H1 (cell line): ENCODE data around the gene CGN. TPM values are rescaled to one million over a fixed set of nuclear protein-coding genes. Genes with fewer than 3 reads are reported as not detected.

ENCODE experiments used
- CTCF ChIA-PET: fragments of 300-600 bp; sonication (Branson Sonifier 250); formaldehyde crosslinking; loops from one replicate; lab custom pipeline; 2021; ENCODE audit not compliant: partially characterized antibody; lab: Charles Lee
- POLR2A ChIA-PET: fragments of 300-600 bp; sonication (Branson Sonifier 250); formaldehyde crosslinking; loops from one replicate; lab custom pipeline; 2021; ENCODE audit warnings: inconsistent platforms; ENCODE audit not compliant: partially characterized antibody; lab: Charles Lee
- DNase-seq, 2 experiments: peaks; one replicate each; pipeline versions ENCODE4 v3.0.0 to v3.0.0-alpha.2; 2010 to 2022; ENCODE audit warnings: low spot score in 2 of 2, low read depth in 1 of 2, mixed read lengths in 1 of 2
- FAIRE-seq: peaks from 2 replicates; lab custom pipeline; 2011; peaks lifted over from hg19 to GRCh38; lab: Jason Lieb, UNC
- H2AFZ ChIP-seq: 2 replicates; pipeline ENCODE4 v1.8.1; 2012; ENCODE audit warnings: low read length, inconsistent platforms
- H2AK5ac ChIP-seq: 2 replicates; pipeline ENCODE4 v1.6.1; 2013; ENCODE audit warnings: low read depth, low read length
- H2BK120ac ChIP-seq: replicated peaks from 2 replicates; pipeline ENCODE3; 2013; ENCODE audit warnings: low read depth, low read length, inconsistent platforms
- H2BK12ac ChIP-seq: 2 replicates; pipeline ENCODE4 v1.6.1; 2013; ENCODE audit warnings: low read depth, low read length
- H2BK15ac ChIP-seq: 2 replicates; pipeline ENCODE4 v1.6.1; 2013; ENCODE audit warnings: low read length
- H2BK20ac ChIP-seq: 2 replicates; pipeline ENCODE4 v1.6.1; 2013; ENCODE audit warnings: low read length
- H2BK5ac ChIP-seq: 2 replicates; pipeline ENCODE4 v1.6.1; 2013; ENCODE audit warnings: low read depth, low read length
- H3K14ac ChIP-seq: 2 replicates; pipeline ENCODE4 v1.6.1; 2013; ENCODE audit warnings: inconsistent platforms; ENCODE audit not compliant: insufficient read length
- H3K18ac ChIP-seq: 2 replicates; pipeline ENCODE4 v1.6.1; 2013; ENCODE audit warnings: low read length; ENCODE audit errors: extremely low read depth
- H3K23ac ChIP-seq: 2 replicates; pipeline ENCODE4 v1.6.1; 2013; ENCODE audit warnings: inconsistent platforms; ENCODE audit not compliant: insufficient read length
- H3K23me2 ChIP-seq: 2 replicates; pipeline ENCODE4 v1.6.1; 2013; ENCODE audit warnings: low read depth, low read length
- H3K27ac ChIP-seq: 2 replicates; pipeline ENCODE4 v1.6.1; 2011; ENCODE audit warnings: low read depth, low read length, inconsistent platforms
- H3K27me3 ChIP-seq, 4 experiments: replicated peaks in 1 of 4; 1 replicate in 1 of 4; 2 replicates in 3 of 4; pipeline versions ENCODE4 v1.6.1 to v1.8.1; 2011 to 2013; ENCODE audit warnings: low read length in 3 of 4, mild to moderate bottlenecking in 3 of 4, inconsistent platforms in 2 of 4, mixed read lengths in 2 of 4, moderate library complexity in 1 of 4; ENCODE audit not compliant: control insufficient read depth in 3 of 4, insufficient read depth in 3 of 4; ENCODE audit errors: extremely low read depth in 1 of 4
- H3K36me3 ChIP-seq, 4 experiments: 2 replicates each; pipeline versions ENCODE4 v1.6.1 to v1.8.1; 2011 to 2013; ENCODE audit warnings: mild to moderate bottlenecking in 4 of 4, low read length in 3 of 4, moderate library complexity in 2 of 4, control low read depth in 1 of 4, inconsistent platforms in 1 of 4; ENCODE audit not compliant: insufficient read depth in 4 of 4, control insufficient read depth in 2 of 4
- H3K4ac ChIP-seq: replicated peaks from 2 replicates; pipeline ENCODE3; 2013; ENCODE audit warnings: low read length, low read depth, mixed read lengths, inconsistent platforms; ENCODE audit not compliant: insufficient read length
- H3K4me1 ChIP-seq, 4 experiments: replicated peaks in 1 of 4; 1 replicate in 1 of 4; 2 replicates in 3 of 4; pipeline versions ENCODE4 v1.6.1 to v1.8.1; 2011 to 2013; ENCODE audit warnings: low read length in 3 of 4, inconsistent platforms in 2 of 4, mixed read lengths in 1 of 4; ENCODE audit not compliant: insufficient read depth in 4 of 4, control insufficient read depth in 3 of 4
- H3K4me2 ChIP-seq, 2 experiments: 2 replicates each; pipeline versions ENCODE4 v1.6.1 to v1.8.1; 2011 to 2013; ENCODE audit warnings: low read depth in 2 of 2, low read length in 2 of 2, control low read depth in 1 of 2, inconsistent platforms in 1 of 2, mild to moderate bottlenecking in 1 of 2; ENCODE audit not compliant: insufficient read depth in 1 of 2
- H3K4me3 ChIP-seq, 4 experiments: fragments of 200-600, 300-600 bp in 1 of 4; sonication (generic), shearing (Covaris generic), sonication (Bioruptor Twin) in 1 of 4; 2 replicates each; pipeline versions ENCODE4 v1.5.1 to v1.8.1; 2011 to 2016; ENCODE audit warnings: low read length in 4 of 4, low read depth in 3 of 4, control low read depth in 2 of 4, inconsistent platforms in 2 of 4, mild to moderate bottlenecking in 2 of 4, mixed read lengths in 1 of 4, moderate library complexity in 1 of 4; ENCODE audit not compliant: insufficient read depth in 2 of 4; ENCODE audit errors: extremely low read depth in 1 of 4
- H3K56ac ChIP-seq: replicated peaks from 2 replicates; pipeline ENCODE3; 2013; ENCODE audit warnings: low read depth, mild to moderate bottlenecking, mixed read lengths, low read length, inconsistent platforms; ENCODE audit not compliant: insufficient read length
- H3K79me1 ChIP-seq: 2 replicates; pipeline ENCODE4 v1.6.1; 2013; ENCODE audit warnings: low read depth, low read length, control low read depth
- H3K79me2 ChIP-seq, 2 experiments: 2 replicates each; pipeline versions ENCODE4 v1.6.1 to v1.8.1; 2012 to 2013; ENCODE audit warnings: low read length in 2 of 2, mild to moderate bottlenecking in 2 of 2, inconsistent platforms in 1 of 2; ENCODE audit not compliant: insufficient read depth in 2 of 2, control insufficient read depth in 1 of 2
- H3K9ac ChIP-seq, 4 experiments: replicated peaks in 1 of 4; 1 replicate in 1 of 4; 2 replicates in 3 of 4; pipeline versions ENCODE4 v1.6.1 to v1.8.1; 2011 to 2013; ENCODE audit warnings: low read depth in 3 of 4, low read length in 3 of 4, control low read depth in 2 of 4, mild to moderate bottlenecking in 2 of 4, moderate library complexity in 2 of 4, inconsistent platforms in 1 of 4; ENCODE audit errors: extremely low read depth in 1 of 4
- H3K9me3 ChIP-seq, 2 experiments: 2 replicates each; pipeline versions ENCODE4 v1.6.1 to v1.8.1; 2012 to 2013; ENCODE audit warnings: mild to moderate bottlenecking in 2 of 2, moderate library complexity in 2 of 2, control low read depth in 1 of 2, inconsistent platforms in 1 of 2, low read depth in 1 of 2, low read length in 1 of 2, mixed read lengths in 1 of 2; ENCODE audit not compliant: insufficient read depth in 2 of 2
- H4K20me1 ChIP-seq, 2 experiments: replicated peaks in 1 of 2; 2 replicates each; pipeline versions ENCODE3 to v1.8.1; 2011 to 2013; ENCODE audit warnings: inconsistent platforms in 2 of 2, low read length in 2 of 2, mild to moderate bottlenecking in 1 of 2; ENCODE audit not compliant: insufficient read depth in 2 of 2, control insufficient read depth in 1 of 2
- H4K5ac ChIP-seq: 2 replicates; pipeline ENCODE4 v1.6.1; 2013; ENCODE audit warnings: low read length, low read depth, mixed read lengths, inconsistent platforms; ENCODE audit not compliant: insufficient read length
- H4K8ac ChIP-seq: 2 replicates; pipeline ENCODE4 v1.8.0; 2013; ENCODE audit warnings: mild to moderate bottlenecking, moderate library complexity, low read length, inconsistent platforms; ENCODE audit not compliant: insufficient read depth; ENCODE audit errors: extremely low read depth
- H4K91ac ChIP-seq: replicated peaks from 2 replicates; pipeline ENCODE3; 2013; ENCODE audit warnings: low read length, mixed read lengths, inconsistent platforms; ENCODE audit not compliant: insufficient read length
- ASH2L ChIP-seq: fragments of 200-600, 300-600 bp; sonication (generic); IDR thresholded peaks from one replicate; pipeline ENCODE4 v1.7.1; 2017; ENCODE audit warnings: low read length
- BCL11A ChIP-seq, 2 experiments: IDR thresholded peaks; one replicate each; pipeline ENCODE4 v1.6.1; 2011; ENCODE audit warnings: low read depth in 2 of 2, low read length in 2 of 2, mild to moderate bottlenecking in 2 of 2
- BRCA1 ChIP-seq: IDR thresholded peaks from 2 replicates; pipeline ENCODE4 v1.6.1; 2012; ENCODE audit warnings: low read depth, low read length, improper control_type of control experiment
- CTBP2 ChIP-seq: IDR thresholded peaks from 2 replicates; pipeline ENCODE4 v1.7.0; 2011; ENCODE audit warnings: borderline replicate concordance, mild to moderate bottlenecking, moderate library complexity, mixed read lengths, low read length; ENCODE audit not compliant: insufficient read depth, insufficient read length
- CTCF ChIP-seq, 3 experiments: IDR thresholded peaks; 1 replicate in 2 of 3; 2 replicates in 1 of 3; pipeline versions ENCODE4 v1.5.1 to v1.6.1; 2011; ENCODE audit warnings: low read length in 3 of 3, mild to moderate bottlenecking in 3 of 3, inconsistent platforms in 2 of 3, low read depth in 1 of 3, moderate library complexity in 1 of 3; ENCODE audit not compliant: insufficient read depth in 1 of 3; ENCODE audit errors: control extremely low read depth in 1 of 3
- JUND ChIP-seq: IDR thresholded peaks from 2 replicates; pipeline ENCODE4 v1.6.1; 2011; ENCODE audit warnings: mild to moderate bottlenecking, improper control_type of control experiment, low read length
- KDM4A ChIP-seq: IDR thresholded peaks from one replicate; pipeline ENCODE4 v1.7.1; 2012; ENCODE audit warnings: low read depth, mild to moderate bottlenecking, moderate library complexity, low read length, inconsistent platforms; ENCODE audit not compliant: severe bottlenecking
- RBBP5 ChIP-seq: IDR thresholded peaks from 2 replicates; pipeline ENCODE4 v1.7.1; 2012; ENCODE audit warnings: low read depth, mild to moderate bottlenecking, inconsistent platforms, low read length, moderate library complexity, borderline replicate concordance
- SIN3A ChIP-seq, 2 experiments: IDR thresholded peaks in 1 of 2; conservative IDR thresholded peaks in 1 of 2; 2 replicates each; pipeline ENCODE4 v1.6.1; 2011 to 2012; ENCODE audit warnings: low read length in 2 of 2, improper control_type of control experiment in 1 of 2, low read depth in 1 of 2, mild to moderate bottlenecking in 1 of 2
- SP4 ChIP-seq: IDR thresholded peaks from 2 replicates; pipeline ENCODE4 v1.6.1; 2012; ENCODE audit warnings: low read length, inconsistent platforms
- TAF7 ChIP-seq: optimal IDR thresholded peaks from 2 replicates; pipeline ENCODE3; 2011; ENCODE audit warnings: low read depth, mild to moderate bottlenecking, inconsistent platforms, low read length, moderate library complexity, borderline replicate concordance
- WGBS, 2 experiments: shearing (Covaris generic) in 1 of 2; methylation state at CpG; one replicate each; pipeline versions ENCODE4 v1.1.6 to v1.1.7; 2013 to 2015; ENCODE audit warnings: low lambda C conversion rate in 2 of 2, mixed read lengths in 2 of 2, inconsistent platforms in 1 of 2, low coverage in 1 of 2, missing lambda C conversion rate in 1 of 2; ENCODE audit not compliant: insufficient replicate concordance in 2 of 2, insufficient coverage in 1 of 2, insufficient read length in 1 of 2; ENCODE audit errors: extremely low coverage in 1 of 2, missing lambda C conversion rate in 1 of 2; 5-methylcytosine and 5-hydroxymethylcytosine counted together
- polyA plus RNA-seq, 7 experiments: library from polyadenylated mRNA; depleted of rRNA in 3 of 7; stranded (reverse) in 5 of 7; unstranded in 2 of 7; fragments of >200 nt in 5 of 7; fragments of 200-250 nt in 2 of 7; gene quantifications; 1 replicate in 5 of 7; 2 replicates in 1 of 7; 4 replicates in 1 of 7; pipeline versions ENCODE4 v1.2.1 to v1.2.3, GENCODE V29; 2011 to 2013; ENCODE audit warnings: missing spikeins in 2 of 7, mixed read lengths in 2 of 7
- total RNA-seq: library from RNA; stranded (reverse); fragmentation: NEBNext Ultra II Directional; extraction: Animal tissue kit (Norgen Biotek cat#: 25700); gene quantifications from 2 replicates; pipeline ENCODE4 v1.2.1, GENCODE V29; 2021

The CGN gene
- total and polyA plus RNA-seq, 2 of the 8 experiments (the other 6 are each of a cell fraction or from before 2014, with no cell fraction given): 15.9 to 52.7 TPM

- no peak overlapping the region for H2BK20ac ChIP-seq
- no peak overlapping the region for H3K4me3 ChIP-seq
- no peaks in the 10 kb centered on the region for H3K23me2 ChIP-seq
- no peak overlapping the region for H3K18ac ChIP-seq
- no peak for FAIRE-seq
- no peak overlapping the region for H3K23ac ChIP-seq
- H3K36me3 ChIP-seq: peaks cover 16 to 45% (median 29%) of the 10 kb centered on the region in 4 experiments; a peak in 6 of 8 replicates
- H3K9ac ChIP-seq: no peak overlapping the region
- no peak overlapping the region for H3K14ac ChIP-seq
- peaks cover 2% of the 10 kb centered on the region; the same call in 1 of the 2 replicates for H3K79me1 ChIP-seq
- POLR2A ChIA-PET: interaction anchor here (0.7 to 18.0 kb wide), 3 partner anchors 10 to 86 kb away, joined by 3 to 283 read pairs (median 38); partner anchors contain the start of genes CGN and TUFT1
- H3K4me2 ChIP-seq: no peak overlapping the region
- no peak overlapping the region for H2BK12ac ChIP-seq
- no peaks in the 10 kb centered on the region for H4K20me1 ChIP-seq
- no peak overlapping the region for H4K5ac ChIP-seq
- H3K4me1 ChIP-seq: no peaks in the 10 kb centered on the region
- H3K9me3 ChIP-seq: no peaks in the 10 kb centered on the region
- no peak overlapping the region for H2AFZ ChIP-seq
- no peak overlapping the region for H4K91ac ChIP-seq
- H3K56ac ChIP-seq: no peak overlapping the region
- H2BK15ac ChIP-seq: no peak overlapping the region
- H2BK5ac ChIP-seq: no peak overlapping the region
- no peaks in the 10 kb centered on the region for H3K27me3 ChIP-seq
- H4K8ac ChIP-seq: no peak overlapping the region
- H2BK120ac ChIP-seq: no peak overlapping the region
- no peak for DNase-seq
- no peak overlapping the region for H3K4ac ChIP-seq
- no peak overlapping the region for H3K27ac ChIP-seq
- H2AK5ac ChIP-seq: no peak overlapping the region
- H3K79me2 ChIP-seq: no peaks in the 10 kb centered on the region
- CTCF ChIA-PET: interaction anchor here (1.0 to 8.8 kb wide), 2 partner anchors 9 to 86 kb away, joined by 3 to 54 read pairs; no protein-coding TSS in a partner anchor
- WGBS, 2 experiments: 85% methylated on average over 8 of the region's 11 CpGs; no CpG with 5 or more reads in 1 of the 2 experiments
- TF ChIP-seq BCL11A (IDR thresholded peaks at IDR 0.05; ENCODE audit: low read depth in 2 of 2, low read length in 2 of 2) (no peak), SIN3A (conservative IDR thresholded peaks at IDR 0.05 in 1 of 2, IDR thresholded peaks at IDR 0.05 in 1 of 2; ENCODE audit: low read depth in 1 of 2, low read length in 2 of 2) (no peak), SP4 (no peak), KDM4A (no peak), TAF7 (no peak), ASH2L (no peak), BRCA1 (no peak), RBBP5 (no peak), JUND (no peak), CTBP2 (no peak), CTCF (IDR thresholded peaks at IDR 0.05; ENCODE audit: control extremely low read depth in 1 of 3, insufficient read depth in 1 of 3, low read depth in 1 of 3, low read length in 3 of 3) (no peak)
Observed at GRCh38 chr1:151530461-151530860, 19.3 kb downstream of the CGN start.
